Upper lobe of left lung (tissue), 6 donors: ENCODE data around the gene PSMC3. TPM values are rescaled to one million over a fixed set of nuclear protein-coding genes. Genes with fewer than 3 reads are reported as not detected.

Experiments
- ATAC-seq, 2 donors: fragments of 200-7000 bp; cut with Tn5 transposase; one replicate each; pipeline ENCODE4 v1.9.1; 2022; ENCODE audit warnings: mild to moderate bottlenecking in 2 of 2, moderate library complexity in 2 of 2; ENCODE audit not compliant: low FRiP score in 2 of 2
- DNase-seq, 2 donors: peaks; one replicate each; pipeline ENCODE4 v3.0.0-alpha.2; 2019 to 2020
- H3K27ac ChIP-seq, 4 donors: fragments of 200-600 bp; sonication (generic); one replicate each; pipeline ENCODE4 v1.5.1; 2016 to 2019
- H3K27me3 ChIP-seq, 4 donors: fragments of 200-600 bp; sonication (generic); one replicate each; pipeline ENCODE4 v1.5.1; 2017 to 2019
- H3K36me3 ChIP-seq, 4 donors: fragments of 200-600 bp; sonication (generic); one replicate each; pipeline ENCODE4 v1.5.1; 2016 to 2019
- H3K4me1 ChIP-seq, 4 donors: fragments of 200-600 bp; sonication (generic); one replicate each; pipeline ENCODE4 v1.5.1; 2018 to 2019
- H3K4me3 ChIP-seq, 4 donors: fragments of 200-600 bp; sonication (generic); one replicate each; pipeline ENCODE4 v1.5.1; 2017 to 2019; ENCODE audit warnings: mild to moderate bottlenecking in 2 of 4, moderate library complexity in 1 of 4
- H3K9me3 ChIP-seq, 4 donors: fragments of 200-600 bp; sonication (generic); one replicate each; pipeline ENCODE4 v1.5.1; 2018 to 2019
- CTCF ChIP-seq, 6 experiments: fragments of 450-650 bp in 4 of 6; fragments of 200-600 bp in 2 of 6; sonication (generic) in 2 of 6; IDR thresholded peaks; one replicate each; pipeline ENCODE4 v1.5.1; 2016 to 2019; ENCODE audit warnings: antibody characterized with exemption in 6 of 6
- EP300 ChIP-seq, 4 donors: sonication (generic); formaldehyde crosslinking; IDR thresholded peaks; one replicate each; pipeline ENCODE4 v1.5.1; 2017; ENCODE audit warnings: antibody characterized with exemption in 4 of 4, control low read depth in 2 of 4
- POLR2A ChIP-seq, 4 donors: fragments of 450-650 bp; IDR thresholded peaks; one replicate each; pipeline ENCODE4 v1.5.1; 2016 to 2017; ENCODE audit warnings: antibody characterized with exemption in 4 of 4, mild to moderate bottlenecking in 2 of 4
- POLR2AphosphoS5 ChIP-seq, 2 donors: sonication (generic); formaldehyde crosslinking; IDR thresholded peaks; one replicate each; pipeline ENCODE4 v1.5.1; 2017; ENCODE audit warnings: antibody characterized with exemption in 2 of 2
- WGBS, 2 donors: methylation state at CpG; one replicate each; pipeline ENCODE4 v1.1.5; 2017 to 2018; 5-methylcytosine and 5-hydroxymethylcytosine counted together
- total RNA-seq, 6 donors: library from RNA; depleted of rRNA in 4 of 6; stranded (reverse); fragments of >200 nt in 4 of 6; gene quantifications; one replicate each; pipeline versions ENCODE4 v1.1.0 to v1.2.1, GENCODE V29; 2016 to 2021
- donor health status: DM: no; HTN: no; CAD: no; lungs with moderate emphysema.
- donor health status: DM: no; HTN: yes; CAD: no; lungs with severe emphysema.

Gene PSMC3
- total RNA-seq, 6 donors from 2014 or later, result 70.1 to 116 (median 99.8) TPM

- Histone ChIP-seq H3K4me1 (no peaks in the 10 kb centered on the region), H3K27me3 (no peaks in the 10 kb centered on the region), H3K4me3 (no peak overlapping the region), H3K36me3 (no peaks in the 10 kb centered on the region), H3K9me3 (no peaks in the 10 kb centered on the region), H3K27ac (no peak overlapping the region)
- no peak for TF ChIP-seq POLR2AphosphoS5 (IDR thresholded peaks at IDR 0.05)
- TF ChIP-seq EP300 (IDR thresholded peaks at IDR 0.05), result no peak
- TF ChIP-seq CTCF (IDR thresholded peaks at IDR 0.05), result no peak
- no peak for TF ChIP-seq POLR2A (IDR thresholded peaks at IDR 0.05)
- WGBS, 2 donors, result 46 to 55% methylated on average over 1 to 2 of the region's 2 CpGs
- ATAC-seq, result no peak
- DNase-seq, result no peak
These were observed 13.8 kb upstream of the PSMC3 start for GRCh38 chr11:47440054-47440476.

- no peak for TF ChIP-seq CTCF (IDR thresholded peaks at IDR 0.05)
- TF ChIP-seq POLR2A (IDR thresholded peaks at IDR 0.05), result no peak
- no peak for TF ChIP-seq EP300 (IDR thresholded peaks at IDR 0.05)
- TF ChIP-seq POLR2AphosphoS5 (IDR thresholded peaks at IDR 0.05), result no peak
- no peak for ATAC-seq
- WGBS, 2 donors, result 91 to 95% methylated on average over 16 to 17 of the region's 18 CpGs
- DNase-seq, result peak in 1 of 2 donors; percentile 68
- no peaks in the 10 kb centered on the region for H3K36me3 ChIP-seq
- no peaks in the 10 kb centered on the region for H3K4me1 ChIP-seq
- no peaks in the 10 kb centered on the region for H3K9me3 ChIP-seq
- H3K4me3 ChIP-seq, result no peak overlapping the region
- H3K27me3 ChIP-seq, result no peaks in the 10 kb centered on the region
- H3K27ac ChIP-seq, result no peak overlapping the region
These were observed 12.5 kb upstream of the PSMC3 start for GRCh38 chr11:47438721-47439120.

- no peaks in the 10 kb centered on the region for H3K9me3 ChIP-seq
- no peaks in the 10 kb centered on the region for H3K4me1 ChIP-seq
- no peak overlapping the region for H3K4me3 ChIP-seq
- ATAC-seq (peak in 1 of 2 donors; percentile 8), DNase-seq (peak in 1 of 2 donors; percentile 58)
- no peaks in the 10 kb centered on the region for H3K27me3 ChIP-seq
- H3K27ac ChIP-seq, result no peak overlapping the region
- no peaks in the 10 kb centered on the region for H3K36me3 ChIP-seq
- WGBS, 2 donors, result 60 to 83% methylated on average over 11 to 16 of the region's 16 CpGs
- TF ChIP-seq CTCF (IDR thresholded peaks at IDR 0.05), result no peak
- no peak for TF ChIP-seq POLR2A (IDR thresholded peaks at IDR 0.05)
- TF ChIP-seq POLR2AphosphoS5 (IDR thresholded peaks at IDR 0.05), result no peak
- no peak for TF ChIP-seq EP300 (IDR thresholded peaks at IDR 0.05)
These were observed 11.6 kb upstream of the PSMC3 start for GRCh38 chr11:47437746-47438418.

- no peak for TF ChIP-seq EP300 (IDR thresholded peaks at IDR 0.05)
- TF ChIP-seq POLR2A (IDR thresholded peaks at IDR 0.05), result no peak
- no peak for TF ChIP-seq POLR2AphosphoS5 (IDR thresholded peaks at IDR 0.05)
- no peak for TF ChIP-seq CTCF (IDR thresholded peaks at IDR 0.05)
- DNase-seq, result no peak
- H3K27me3 ChIP-seq, result no peaks in the 10 kb centered on the region
- H3K4me3 ChIP-seq, result no peak overlapping the region
- 84 to 87% methylated on average over 11 of the region's 11 CpGs for WGBS, 2 donors
- H3K4me1 ChIP-seq, result no peaks in the 10 kb centered on the region
- no peaks in the 10 kb centered on the region for H3K36me3 ChIP-seq
- H3K27ac ChIP-seq, result no peak overlapping the region
- ATAC-seq, result peak in 1 of 2 donors; percentile 4
- H3K9me3 ChIP-seq, result no peaks in the 10 kb centered on the region
These were observed 11.0 kb upstream of the PSMC3 start for GRCh38 chr11:47437218-47437745.

GRCh38 chr11:47436726-47437125 is 10.5 kb upstream of the PSMC3 start:
- H3K4me3 ChIP-seq, result no peak overlapping the region
- 97 to 98% methylated on average over 3 of the region's 3 CpGs for WGBS, 2 donors
- no peaks in the 10 kb centered on the region for H3K27me3 ChIP-seq
- H3K36me3 ChIP-seq, result no peaks in the 10 kb centered on the region
- ATAC-seq (no peak), DNase-seq (no peak)
- H3K9me3 ChIP-seq, result no peaks in the 10 kb centered on the region
- TF ChIP-seq EP300 (IDR thresholded peaks at IDR 0.05) (no peak), POLR2A (IDR thresholded peaks at IDR 0.05) (no peak), CTCF (IDR thresholded peaks at IDR 0.05) (no peak), POLR2AphosphoS5 (IDR thresholded peaks at IDR 0.05) (no peak)
- no peak overlapping the region for H3K27ac ChIP-seq
- H3K4me1 ChIP-seq, result no peaks in the 10 kb centered on the region
